HG03432 (cell line): Measurements from ENCODE around the gene XAGE5.
"Not testable (repeated sequence)": the region's sequence is repeated elsewhere in the genome, so short reads cannot be mapped to it uniquely, and the experiment has no call there.

Experiments
- ATAC-seq: cut with Tn5 transposase; IDR thresholded peaks from one replicate; pipeline ENCODE4 v1.9.1; 2021; ENCODE audit warnings: mild to moderate bottlenecking, moderate library complexity; ENCODE audit not compliant: unreplicated experiment

Gene XAGE5, protein sequence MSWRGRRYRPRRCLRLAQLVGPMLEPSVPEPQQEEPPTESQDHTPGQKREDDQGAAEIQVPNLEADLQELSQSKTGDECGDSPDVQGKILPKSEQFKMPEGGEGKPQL

DNA sequence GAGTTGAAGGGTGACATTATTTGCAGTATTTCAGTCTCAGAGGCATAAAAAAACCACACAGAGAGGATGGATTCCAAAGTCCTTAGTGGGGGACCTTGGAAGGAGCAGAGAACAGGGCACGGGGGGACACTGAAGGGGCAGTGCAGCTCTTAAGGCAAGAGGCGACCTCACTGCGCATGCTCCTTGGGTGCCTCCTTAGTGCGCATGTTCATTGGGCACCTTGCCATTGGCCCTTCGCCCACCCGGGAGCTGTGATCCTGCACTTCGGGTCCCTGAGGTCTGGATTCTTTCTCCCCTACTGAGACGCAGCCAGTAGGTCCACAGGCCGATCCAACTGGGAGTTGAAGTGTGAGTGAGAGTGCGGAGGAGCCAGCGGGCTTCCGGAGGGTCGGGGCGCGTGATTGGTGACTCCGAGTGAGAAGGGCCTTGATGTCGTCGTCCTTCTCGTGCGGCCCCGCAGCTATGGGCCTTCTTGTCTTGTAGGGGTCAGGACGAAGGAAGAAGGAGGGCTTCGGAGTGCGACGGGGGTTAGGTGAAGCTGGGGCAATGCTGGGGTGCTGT is at the start of gene XAGE5:
XAGE5 (plus strand) TSS at position 223 of the 561 bp plus-strand sequence. CDS start 1,280 bp downstream, outside the sequence.
- no peak for ATAC-seq

DNA sequence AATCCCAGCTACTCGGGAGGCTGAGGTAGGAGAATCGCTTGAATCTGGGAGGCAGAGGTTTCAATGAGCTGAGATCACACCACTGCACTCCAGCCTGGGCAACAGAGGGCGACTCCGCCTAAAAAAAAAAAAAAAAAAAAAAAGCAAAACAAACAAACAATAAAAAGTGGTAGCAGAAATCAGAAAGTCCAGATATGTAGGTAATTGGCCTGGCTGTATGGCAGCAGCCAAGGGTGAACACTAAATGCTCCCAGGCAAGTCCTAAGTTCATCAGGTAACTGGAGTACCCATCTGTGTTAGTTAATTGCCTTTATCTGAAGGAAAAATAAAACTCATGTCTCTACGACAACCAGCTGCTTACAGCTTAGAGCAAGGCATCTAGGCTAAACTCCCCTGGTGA is 45.1 kb upstream of the XAGE5 start:
- not testable (repeated sequence) for ATAC-seq

DNA sequence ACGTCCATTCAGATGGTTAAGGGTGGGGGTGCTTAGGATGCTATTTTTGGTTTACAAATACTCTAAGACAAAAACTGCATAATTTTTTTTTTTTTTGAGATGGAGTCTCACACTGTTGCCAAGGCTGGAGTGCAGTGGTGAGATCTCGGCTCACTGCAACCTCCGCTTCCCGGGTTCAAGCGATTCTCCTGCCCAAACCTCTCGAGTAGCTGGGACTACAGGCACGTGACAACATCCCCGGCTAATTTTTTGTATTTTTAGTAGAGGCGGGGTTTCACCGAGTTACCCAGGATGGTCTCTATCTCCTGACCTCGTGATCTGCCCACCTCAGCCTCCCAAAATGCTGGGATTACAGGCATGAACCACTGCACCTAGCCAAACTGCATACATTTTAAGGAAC is 37.6 kb upstream of the XAGE5 start:
- ATAC-seq, result not testable (repeated sequence)

DNA sequence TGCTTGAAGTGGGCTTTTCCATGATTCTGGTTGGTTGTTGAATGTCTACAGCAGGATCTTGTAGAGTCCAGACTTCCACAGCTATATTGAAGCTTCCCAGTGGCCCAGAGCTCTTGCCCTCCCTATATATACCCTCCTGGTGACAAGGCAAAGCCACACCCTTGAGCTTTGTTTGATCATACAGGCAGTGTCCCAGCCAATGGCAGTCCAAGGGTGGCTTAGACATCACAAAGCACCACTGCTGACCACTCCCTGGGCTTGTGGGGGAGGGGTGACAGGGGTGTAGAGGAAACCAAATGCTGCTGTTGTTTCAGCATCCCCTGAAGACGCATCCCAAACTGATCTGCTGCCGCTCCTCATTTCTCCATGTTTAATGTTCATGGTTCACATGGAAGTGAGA is 13.8 kb upstream of the XAGE5 start, which contains the start of gene SPANXN5:
SPANXN5 (minus strand) TSS at position 101 of the 400 bp plus-strand sequence; CDS start at position 22, 79 bp downstream.
- ATAC-seq, result not testable (repeated sequence)

DNA sequence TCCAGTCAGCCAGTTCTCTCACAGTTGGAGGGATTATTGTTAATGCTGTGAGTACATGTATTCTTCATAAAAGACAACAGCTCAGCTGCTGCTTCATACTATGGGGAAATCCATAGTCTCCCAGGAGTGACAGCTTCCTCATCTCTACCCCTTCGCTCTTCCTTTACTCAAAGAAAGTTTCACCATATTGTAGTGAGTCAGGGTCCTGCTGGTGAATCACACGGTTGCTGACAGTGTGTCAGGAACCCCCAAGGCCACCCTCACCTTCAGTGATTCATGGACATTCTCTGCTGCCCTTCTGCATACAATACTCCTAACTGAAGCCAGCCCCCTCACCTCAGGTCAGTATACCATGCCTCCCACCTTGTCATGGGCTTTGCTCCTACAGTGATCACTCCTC is 6.2 kb upstream of the XAGE5 start:
- not testable (repeated sequence) for ATAC-seq

DNA sequence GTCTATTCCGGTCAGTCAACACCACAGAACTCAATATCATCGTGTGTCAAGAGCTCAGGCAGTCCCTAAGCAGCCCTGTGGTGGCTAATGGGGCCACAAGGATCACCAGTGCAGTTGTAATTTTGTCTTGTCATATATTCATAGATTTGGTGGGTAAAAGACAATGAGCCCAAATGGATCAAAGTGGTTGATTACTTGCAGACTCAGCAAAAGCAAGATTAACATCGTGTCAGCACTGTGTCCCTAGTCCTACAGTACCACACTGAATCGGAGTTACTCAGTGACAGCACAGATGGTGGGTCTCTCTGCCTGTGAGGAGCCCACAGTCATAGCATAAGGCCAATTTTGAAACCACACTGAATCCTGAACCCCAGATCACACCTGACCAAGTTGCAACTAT is 8.7 kb downstream of the XAGE5 start:
- ATAC-seq, result no peak

DNA sequence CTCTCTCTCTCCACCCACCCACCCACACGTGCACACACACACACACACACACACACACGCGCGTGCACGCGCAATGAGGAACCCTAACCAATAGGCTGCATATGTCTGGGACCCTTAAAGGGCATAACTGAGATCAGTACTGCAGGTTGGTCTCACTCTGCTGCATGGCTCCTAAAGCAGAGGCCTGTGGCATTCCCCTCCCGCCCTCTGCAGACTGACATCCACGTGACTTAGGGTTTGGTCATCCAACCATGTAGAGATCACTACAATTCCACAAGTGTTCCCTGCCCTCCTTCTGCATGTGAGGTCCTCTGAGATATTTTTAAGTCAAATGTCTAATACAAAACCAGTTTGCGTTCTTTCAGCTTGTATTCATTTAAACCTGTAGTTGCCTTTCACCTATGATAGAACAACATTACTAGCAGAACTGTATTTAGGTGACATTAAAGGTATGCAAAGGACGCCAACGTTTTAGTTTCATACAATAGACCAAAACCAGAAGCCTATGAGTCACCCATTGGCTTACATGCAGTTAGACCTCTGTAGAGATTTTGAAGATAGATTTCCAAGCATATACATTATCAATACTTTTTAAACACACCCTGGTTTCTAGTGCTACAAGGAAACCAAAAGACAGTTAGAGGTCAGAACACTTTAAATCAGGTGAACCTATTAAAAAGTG is 10.1 kb downstream of the XAGE5 start:
- ATAC-seq, result peak; percentile 62

DNA sequence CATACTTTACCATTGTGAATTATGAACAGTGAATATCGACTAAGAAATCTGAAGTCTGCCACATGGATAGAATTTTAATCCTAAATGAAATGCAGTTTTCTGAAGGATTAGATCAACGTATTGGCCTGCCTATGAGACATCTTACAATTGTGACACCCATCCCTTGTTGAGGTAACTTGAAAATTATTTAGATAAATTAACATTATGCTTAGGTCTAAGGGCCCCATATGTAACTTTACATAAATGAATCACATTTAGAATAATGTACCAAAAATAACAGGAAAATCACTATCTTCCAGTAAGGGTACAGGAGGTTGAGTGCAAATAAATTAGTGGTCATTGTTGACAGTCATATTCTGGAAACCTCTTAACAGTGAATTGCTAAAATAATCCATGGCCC is 13.5 kb downstream of the XAGE5 start:
- no peak for ATAC-seq

DNA sequence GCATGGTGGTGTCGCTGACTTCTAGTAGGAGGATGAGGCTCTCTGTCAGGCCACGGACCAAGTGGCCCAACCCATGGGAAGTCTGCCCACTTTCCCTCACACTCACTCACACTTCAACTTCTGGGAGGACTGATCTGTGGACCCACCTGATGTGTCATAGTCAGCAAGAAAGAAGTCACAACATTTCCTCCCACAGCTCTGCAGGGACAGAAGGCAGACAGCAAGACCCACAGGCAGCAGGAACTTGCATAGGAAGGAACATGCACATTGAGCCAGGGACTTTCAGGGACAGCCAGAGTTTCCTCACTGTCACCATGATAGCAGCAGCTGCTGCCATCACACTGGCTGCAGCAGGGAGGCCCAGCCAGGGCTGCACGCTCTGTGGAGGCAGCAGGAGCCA is 19.5 kb downstream of the XAGE5 start:
- ATAC-seq, result no peak

DNA sequence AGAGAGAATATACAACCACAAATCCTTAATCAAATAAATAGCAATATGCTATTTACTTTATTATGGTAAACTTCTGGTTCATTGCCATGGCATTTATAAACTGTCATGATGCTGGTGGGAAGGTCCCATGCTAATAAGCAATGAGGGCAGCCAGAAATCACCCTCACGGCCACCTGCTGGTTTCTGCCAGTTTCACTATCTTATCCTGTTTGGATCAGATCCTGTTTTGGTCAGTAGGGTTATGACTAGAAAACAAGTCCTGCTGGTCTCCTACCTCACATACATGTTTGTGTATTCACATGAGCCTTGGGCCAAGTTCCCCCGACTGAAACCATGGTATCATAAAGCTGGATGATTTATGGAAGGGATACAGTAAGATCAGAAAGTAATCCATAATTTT is 28.1 kb downstream of the XAGE5 start:
- ATAC-seq, result no peak

DNA sequence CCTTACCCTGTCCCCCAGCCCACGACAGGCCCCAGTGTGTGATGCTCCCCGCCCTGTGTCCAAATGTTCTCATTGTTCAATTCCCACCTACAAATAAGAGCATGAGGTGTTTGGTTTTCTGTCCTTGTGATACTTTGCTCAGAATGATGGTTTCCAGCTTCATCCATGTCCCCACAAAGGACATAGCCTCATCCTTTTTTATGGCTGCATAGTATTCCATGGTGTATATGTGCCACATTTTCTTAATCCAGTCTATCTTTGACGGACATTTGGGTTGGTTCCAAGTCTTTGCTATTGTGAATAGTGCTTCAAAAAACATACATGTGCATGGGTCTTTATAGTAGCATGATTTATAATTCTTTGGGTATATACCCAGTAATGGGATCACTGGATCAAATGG is 32.5 kb downstream of the XAGE5 start:
- ATAC-seq, result not testable (repeated sequence)

DNA sequence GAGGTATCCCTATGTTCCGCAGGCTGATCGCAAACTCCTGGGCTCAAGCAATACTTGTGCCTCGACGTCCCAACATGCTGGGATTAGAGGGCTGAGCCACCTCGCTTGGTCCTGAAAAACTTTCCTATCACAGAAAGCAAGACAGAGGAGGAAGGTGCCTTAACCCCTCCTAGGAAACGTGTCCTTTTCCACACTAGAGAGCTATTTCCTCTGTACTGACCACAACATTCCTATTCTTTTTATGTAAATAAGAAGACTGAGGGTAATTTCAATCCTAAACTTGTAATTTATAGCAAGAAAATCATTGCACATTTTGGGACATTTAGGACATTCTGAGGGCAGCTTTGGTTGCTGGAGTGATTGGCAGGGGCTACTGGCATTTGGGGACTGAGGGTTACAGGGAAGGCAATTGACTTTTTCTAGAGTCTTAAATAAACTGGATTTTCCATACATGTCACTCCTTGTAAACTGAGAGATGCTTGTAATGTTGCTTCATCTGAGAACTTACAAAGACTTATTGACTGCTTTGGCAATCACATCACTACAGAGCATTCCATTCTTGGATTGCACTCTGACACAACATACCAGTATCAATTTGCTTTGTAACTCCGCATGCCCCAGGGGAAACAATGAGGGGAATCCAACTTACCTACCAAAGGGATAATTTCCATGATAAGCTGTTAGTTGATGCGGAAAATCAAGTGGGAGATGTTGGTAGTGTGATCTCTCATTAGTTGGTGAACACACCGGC is 41.2 kb downstream of the XAGE5 start:
- ATAC-seq, result no peak

DNA sequence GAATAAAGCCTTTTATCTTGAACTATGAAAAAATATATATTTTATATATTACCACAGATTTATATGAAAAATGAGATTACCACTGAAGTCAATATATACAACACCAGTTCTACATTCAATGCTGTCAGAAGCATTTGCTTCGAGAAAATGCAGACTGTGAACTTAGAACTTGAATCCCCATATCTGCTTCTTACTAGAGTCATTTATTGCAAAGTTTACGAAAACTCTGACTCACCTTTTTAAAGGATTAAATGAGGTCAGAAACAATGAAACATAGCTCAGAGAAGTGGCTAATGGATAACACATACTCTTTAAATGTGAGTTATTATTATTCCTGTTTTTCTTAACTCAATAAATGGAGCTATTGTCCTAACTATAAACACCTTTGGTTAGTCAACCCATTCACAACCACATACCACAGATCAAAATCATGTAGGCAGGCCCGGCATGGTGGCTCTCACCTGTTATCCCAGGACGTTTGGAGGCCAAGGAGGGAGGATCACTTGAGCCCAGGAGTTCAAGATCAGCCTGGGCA is 46.0 kb downstream of the XAGE5 start:
- ATAC-seq, result not testable (repeated sequence)

DNA sequence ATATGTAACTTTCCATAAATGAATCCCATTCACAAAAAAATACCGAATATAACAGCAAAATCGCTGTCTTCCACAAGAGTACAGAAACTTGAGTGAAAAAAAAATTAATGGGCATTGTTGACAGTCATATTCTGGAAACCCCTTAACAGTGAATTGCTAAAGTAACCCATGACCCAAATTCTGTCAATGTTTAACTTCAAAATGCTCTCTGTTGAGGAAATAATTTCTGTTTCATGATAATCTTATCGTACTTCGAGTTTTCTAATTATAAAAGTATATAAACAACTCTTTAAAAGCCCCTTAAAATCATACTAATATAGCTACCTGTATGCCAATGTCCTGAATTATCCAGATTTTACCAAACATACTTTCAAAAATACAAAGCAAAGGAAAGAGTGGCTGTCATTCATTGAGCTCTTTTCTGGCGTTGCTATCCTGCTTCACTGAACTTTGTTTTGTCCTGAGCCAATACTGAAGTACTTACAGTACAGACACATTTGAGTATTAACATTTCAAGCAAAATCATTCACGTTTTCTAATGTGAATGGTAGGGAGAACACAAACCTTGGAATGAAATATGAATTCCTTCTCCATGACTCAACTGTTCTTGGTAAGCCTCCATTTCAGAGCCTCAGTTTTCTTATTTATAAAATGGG is 54.4 kb downstream of the XAGE5 start:
- no peak for ATAC-seq
